Thyroid gland (tissue), 4 donors: ENCODE measurements around the gene INKA2.

Experiments used
- POLR2A ChIP-seq, 2 donors: fragments of 450-650 bp; IDR thresholded peaks; one replicate each; pipeline ENCODE4 v1.6.1; 2017; ENCODE audit warnings: antibody characterized with exemption in 2 of 2, mild to moderate bottlenecking in 2 of 2, moderate library complexity in 1 of 2
- TF ChIP-seq, protein P1 (sequence below), 6 experiments: fragments of 200-600 bp in 3 of 6; fragments of 450-650 bp in 3 of 6; sonication (generic) in 3 of 6; IDR thresholded peaks; one replicate each; pipeline ENCODE4 v1.5.1; 2016 to 2019; ENCODE audit warnings: antibody characterized with exemption in 6 of 6, mild to moderate bottlenecking in 2 of 6, inconsistent platforms in 1 of 6, moderate library complexity in 1 of 6

- TF ChIP-seq, protein P1, sequence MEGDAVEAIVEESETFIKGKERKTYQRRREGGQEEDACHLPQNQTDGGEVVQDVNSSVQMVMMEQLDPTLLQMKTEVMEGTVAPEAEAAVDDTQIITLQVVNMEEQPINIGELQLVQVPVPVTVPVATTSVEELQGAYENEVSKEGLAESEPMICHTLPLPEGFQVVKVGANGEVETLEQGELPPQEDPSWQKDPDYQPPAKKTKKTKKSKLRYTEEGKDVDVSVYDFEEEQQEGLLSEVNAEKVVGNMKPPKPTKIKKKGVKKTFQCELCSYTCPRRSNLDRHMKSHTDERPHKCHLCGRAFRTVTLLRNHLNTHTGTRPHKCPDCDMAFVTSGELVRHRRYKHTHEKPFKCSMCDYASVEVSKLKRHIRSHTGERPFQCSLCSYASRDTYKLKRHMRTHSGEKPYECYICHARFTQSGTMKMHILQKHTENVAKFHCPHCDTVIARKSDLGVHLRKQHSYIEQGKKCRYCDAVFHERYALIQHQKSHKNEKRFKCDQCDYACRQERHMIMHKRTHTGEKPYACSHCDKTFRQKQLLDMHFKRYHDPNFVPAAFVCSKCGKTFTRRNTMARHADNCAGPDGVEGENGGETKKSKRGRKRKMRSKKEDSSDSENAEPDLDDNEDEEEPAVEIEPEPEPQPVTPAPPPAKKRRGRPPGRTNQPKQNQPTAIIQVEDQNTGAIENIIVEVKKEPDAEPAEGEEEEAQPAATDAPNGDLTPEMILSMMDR (IDR thresholded peaks at IDR 0.05) = no peak
- TF ChIP-seq POLR2A (IDR thresholded peaks at IDR 0.05) = no peak
These were observed 35.0 kb downstream of the INKA2 start for GRCh38 chr1:111704240-111704639.
